Urinary bladder (tissue), 4 donors: ENCODE data around the gene ATXN3L. TPM values are rescaled to one million over a fixed set of nuclear protein-coding genes. Genes with fewer than 3 reads are reported as not detected.
A peak's percentile ranks its signal among the peaks of the same experiment; 100 is the strongest.
"Not testable (repeated sequence)": the region's sequence is repeated elsewhere in the genome, so short reads cannot be mapped to it uniquely, and the experiment has no call there.

Experiments used
- DNase-seq: peaks from one replicate; pipeline ENCODE4 v3.0.0-alpha.2; 2015; ENCODE audit errors: extremely low spot score
- H3K27ac ChIP-seq: one replicate; pipeline ENCODE4 v1.5.1; 2013; ENCODE audit warnings: low read depth, mild to moderate bottlenecking, moderate library complexity
- H3K36me3 ChIP-seq: one replicate; pipeline ENCODE4 v1.6.1; 2013; ENCODE audit warnings: mild to moderate bottlenecking, moderate library complexity; ENCODE audit not compliant: insufficient read depth
- H3K4me1 ChIP-seq: one replicate; pipeline ENCODE4 v1.6.1; 2013; ENCODE audit warnings: mild to moderate bottlenecking, moderate library complexity; ENCODE audit not compliant: insufficient read depth
- H3K4me3 ChIP-seq: one replicate; pipeline ENCODE4 v1.5.1; 2013; ENCODE audit warnings: low read depth, low read length
- WGBS: extraction: QIAGEN DNeasy Blood & Tissue Kit; methylation state at CpG from one replicate; pipeline ENCODE4 v1.1.7; 2013; 5-methylcytosine and 5-hydroxymethylcytosine counted together
- polyA plus RNA-seq: library from polyadenylated mRNA; stranded (reverse); fragments of 200-250 nt; gene quantifications from one replicate; pipeline ENCODE4 v1.2.3, GENCODE V29; 2013
- total RNA-seq: library from RNA; depleted of rRNA; stranded (reverse); fragments of >200 nt; gene quantifications from one replicate; pipeline ENCODE4 v1.2.3, GENCODE V29; 2014
- donor health status: healthy with polysubstance abuse.
- donor health status: healthy.

ATXN3L gene
- total and polyA plus RNA-seq, 2 donors, result not detected

DNA sequence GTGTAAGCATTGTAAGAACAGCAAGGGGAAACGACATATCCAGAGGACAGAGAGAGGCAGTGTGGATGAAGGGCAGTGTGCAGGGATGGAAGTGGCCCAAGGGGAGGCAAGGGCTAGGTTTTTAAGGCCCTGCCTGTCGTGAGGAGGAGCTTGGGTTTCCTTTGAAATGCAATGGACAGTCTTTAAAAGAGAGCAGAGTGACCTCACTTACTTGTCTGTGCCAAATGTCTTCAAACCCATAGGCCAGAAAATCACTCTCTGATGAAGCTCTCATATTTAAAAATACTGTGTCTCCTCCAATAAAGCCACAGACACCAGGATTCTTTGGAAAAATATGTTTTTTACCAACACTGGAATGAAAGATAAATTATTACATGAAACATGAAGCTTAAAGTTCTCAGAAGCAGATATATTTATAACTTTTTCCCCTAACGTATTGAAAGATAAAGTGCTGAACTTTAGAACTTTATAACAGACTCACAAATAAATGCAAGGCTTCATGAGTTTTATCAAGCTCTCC is 19.2 kb upstream of the ATXN3L start:
- DNase-seq, result no peak
- no peaks in the 10 kb centered on the region for H3K36me3 ChIP-seq
- H3K4me1 ChIP-seq, result no peaks in the 10 kb centered on the region
- WGBS, result 62% methylated on average over 3 of the region's 3 CpGs
- H3K4me3 ChIP-seq, result no peak overlapping the region
- H3K27ac ChIP-seq, result no peak overlapping the region

DNA sequence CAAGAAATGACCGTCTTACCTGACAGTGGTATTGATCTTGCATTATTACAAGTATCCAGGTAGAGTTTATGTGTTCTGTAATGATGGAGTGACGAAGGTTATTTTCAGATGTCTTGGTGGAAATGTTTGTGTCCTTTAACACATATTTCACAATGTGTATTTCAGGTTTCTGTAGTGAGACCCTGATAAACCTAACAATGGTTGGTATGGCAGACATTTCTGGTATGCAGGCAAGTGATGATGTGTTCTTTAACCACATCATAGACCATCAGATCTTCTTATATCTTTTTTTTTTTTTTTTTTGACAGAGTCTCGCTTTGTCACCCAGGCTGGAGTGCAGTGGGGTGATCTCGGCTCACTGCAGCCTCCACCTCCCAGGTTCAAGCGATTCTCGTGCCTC is 14.6 kb upstream of the ATXN3L start:
- H3K27ac ChIP-seq, result no peak overlapping the region
- 91% methylated on average over 6 of the region's 6 CpGs for WGBS
- H3K4me3 ChIP-seq, result no peak overlapping the region
- no peaks in the 10 kb centered on the region for H3K36me3 ChIP-seq
- DNase-seq, result no peak
- H3K4me1 ChIP-seq, result no peaks in the 10 kb centered on the region

DNA sequence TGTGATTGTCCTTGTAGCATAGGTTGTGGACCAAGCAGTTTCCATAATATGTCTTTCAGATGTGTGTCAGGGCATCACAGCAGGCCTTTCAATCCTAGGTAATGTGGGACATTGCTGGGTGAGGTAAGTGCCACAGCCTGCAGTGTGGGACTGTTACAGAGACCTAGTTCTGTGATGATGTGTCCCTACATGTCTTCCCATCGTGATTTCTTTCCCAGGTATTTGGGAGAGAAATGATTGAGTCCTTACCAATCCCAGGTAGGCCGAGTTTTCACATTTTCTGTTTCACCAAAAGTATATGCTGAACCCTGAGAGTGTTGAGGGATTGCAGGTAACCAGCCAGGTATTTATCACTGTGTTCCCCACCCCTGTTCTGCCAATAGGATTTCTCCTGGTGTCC is 10.6 kb upstream of the ATXN3L start:
- H3K36me3 ChIP-seq, result no peaks in the 10 kb centered on the region
- DNase-seq, result no peak
- H3K4me3 ChIP-seq, result no peak overlapping the region
- 97% methylated on average over 2 of the region's 2 CpGs for WGBS
- H3K27ac ChIP-seq, result no peak overlapping the region
- H3K4me1 ChIP-seq, result no peaks in the 10 kb centered on the region

DNA sequence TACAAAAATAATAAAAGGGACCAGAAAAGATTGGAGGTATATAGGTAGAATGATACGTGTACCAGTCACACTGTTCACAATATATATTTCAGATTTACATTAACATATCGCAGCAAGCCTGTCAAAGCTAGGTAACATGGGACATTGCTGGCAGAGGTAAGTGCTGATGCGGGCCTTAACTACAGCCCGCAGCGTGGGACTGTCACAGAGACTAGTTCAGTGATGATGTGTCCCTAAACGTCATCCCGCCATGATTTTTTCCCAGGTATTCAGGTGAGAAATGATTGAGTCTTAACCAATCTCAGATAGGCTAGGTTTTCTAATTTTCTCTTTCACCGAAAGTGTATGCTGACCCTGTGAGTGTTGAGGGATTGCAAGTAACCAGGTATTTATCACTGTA is 7.8 kb upstream of the ATXN3L start:
- WGBS, result 98% methylated on average over 8 of the region's 8 CpGs
- no peak overlapping the region for H3K27ac ChIP-seq
- DNase-seq, result no peak
- no peaks in the 10 kb centered on the region for H3K36me3 ChIP-seq
- no peak overlapping the region for H3K4me3 ChIP-seq
- H3K4me1 ChIP-seq, result no peaks in the 10 kb centered on the region

DNA sequence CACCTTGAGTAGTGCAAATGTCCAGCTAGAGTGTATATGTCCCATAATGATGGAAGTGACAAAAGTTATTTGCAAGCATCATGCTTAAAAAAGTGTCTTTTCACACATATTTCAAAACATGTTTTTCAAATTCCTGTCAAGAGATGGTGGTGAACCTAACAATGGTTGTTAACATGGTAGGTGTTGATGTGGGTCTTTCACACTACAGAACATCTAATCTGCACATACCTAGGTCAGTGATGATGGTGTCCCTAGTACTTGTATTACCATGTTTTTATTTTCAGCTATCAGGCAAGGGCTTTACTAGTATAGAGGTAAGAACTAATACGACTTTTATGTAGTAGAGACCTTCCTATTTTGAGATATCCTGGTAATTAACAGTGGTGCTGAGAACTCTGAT is 3.4 kb upstream of the ATXN3L start:
- no peak for DNase-seq
- no peak overlapping the region for H3K4me3 ChIP-seq
- no peak overlapping the region for H3K27ac ChIP-seq
- H3K36me3 ChIP-seq, result no peaks in the 10 kb centered on the region
- WGBS, result 93% methylated on average over 1 of the region's 1 CpG
- H3K4me1 ChIP-seq, result no peaks in the 10 kb centered on the region

DNA sequence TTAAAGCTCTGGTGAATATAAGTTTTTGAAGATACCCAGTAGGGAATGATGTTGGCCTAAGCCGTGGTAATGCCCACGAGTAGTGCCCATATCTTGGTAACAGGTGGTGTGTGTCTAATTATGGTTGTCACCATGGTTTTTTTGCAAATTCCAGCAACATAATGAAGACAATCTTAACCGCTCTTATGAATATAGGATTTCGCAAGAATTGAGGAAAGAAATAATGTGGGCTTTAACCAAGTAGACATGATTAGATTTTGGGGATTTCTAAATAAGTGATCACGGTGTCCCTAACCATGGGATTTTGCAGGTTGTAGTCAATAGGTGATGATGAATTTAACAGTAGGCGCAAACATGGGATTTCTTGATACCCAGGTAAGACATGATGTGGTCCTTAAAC is 2.5 kb downstream of the ATXN3L start:
- DNase-seq, result no peak
- 96% methylated on average over 6 of the region's 6 CpGs for WGBS
- Histone ChIP-seq H3K4me3 (no peak overlapping the region), H3K4me1 (no peaks in the 10 kb centered on the region), H3K27ac (no peak overlapping the region), H3K36me3 (no peaks in the 10 kb centered on the region)

DNA sequence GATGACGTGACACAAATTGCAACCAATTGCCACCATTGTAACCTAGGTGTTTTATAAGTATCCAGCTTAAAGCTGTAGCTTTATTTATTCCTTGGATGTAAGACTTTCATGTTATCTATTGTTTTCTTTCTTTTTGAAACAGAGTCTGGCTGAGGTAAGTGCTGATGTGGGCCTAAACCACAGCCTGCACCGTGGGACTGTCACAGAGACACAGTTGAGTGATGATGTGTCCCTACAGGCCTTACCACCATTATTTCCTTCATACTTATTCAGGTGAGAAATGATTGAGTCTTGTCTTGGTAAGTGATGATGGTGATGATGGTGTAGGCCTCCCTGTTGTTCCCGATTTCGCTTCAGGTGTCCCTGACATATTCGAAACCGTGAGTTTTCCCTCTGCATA is 8.3 kb downstream of the ATXN3L start:
- WGBS, result 92% methylated on average over 6 of the region's 6 CpGs

DNA sequence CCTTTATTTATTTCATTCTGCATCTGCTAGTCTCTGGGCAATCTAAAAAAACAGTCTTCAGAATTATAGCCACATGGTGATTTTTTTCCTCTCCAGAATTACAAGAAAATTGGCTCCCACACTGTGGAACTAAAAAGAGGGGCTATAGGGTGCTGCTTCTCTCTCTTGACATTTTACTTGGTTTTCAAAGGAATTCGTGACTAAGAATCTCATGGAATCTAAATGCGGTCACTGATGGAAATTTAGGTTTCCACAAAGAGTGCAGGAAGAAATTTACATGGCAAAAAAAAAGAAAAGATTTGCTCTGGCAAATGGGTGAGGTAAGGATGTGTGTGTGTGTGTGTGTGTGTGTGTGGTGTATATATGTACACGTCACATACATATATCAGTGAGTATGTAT is 10.2 kb downstream of the ATXN3L start:
- H3K27ac ChIP-seq, result no peak overlapping the region
- no peaks in the 10 kb centered on the region for H3K36me3 ChIP-seq
- H3K4me1 ChIP-seq, result no peaks in the 10 kb centered on the region
- 94% methylated on average over 3 of the region's 3 CpGs for WGBS
- no peak overlapping the region for H3K4me3 ChIP-seq
- no peak for DNase-seq

More for the DNA sequence above, 8.3 kb downstream of the ATXN3L start:
- no peak overlapping the region for H3K27ac ChIP-seq
- no peaks in the 10 kb centered on the region for H3K36me3 ChIP-seq
- H3K4me1 ChIP-seq, result no peaks in the 10 kb centered on the region
- DNase-seq, result no peak
- no peak overlapping the region for H3K4me3 ChIP-seq

DNA sequence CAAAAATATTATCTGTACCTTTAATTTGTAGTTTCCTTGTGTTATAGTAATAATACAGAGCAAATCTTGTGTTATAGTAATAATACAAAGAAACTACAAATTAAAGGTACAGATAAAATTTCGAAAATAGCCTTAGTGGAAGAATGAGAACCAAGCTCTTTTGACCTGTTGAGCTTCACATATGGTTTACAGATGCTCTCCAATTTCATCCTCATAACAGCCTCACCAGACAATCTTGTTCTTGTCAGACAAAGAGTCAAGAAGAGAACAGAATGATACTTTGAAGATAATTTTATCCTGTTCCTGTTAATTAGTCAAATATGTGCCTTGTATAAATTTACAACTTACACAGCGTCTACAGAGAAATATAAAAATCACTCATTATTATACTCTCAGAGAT is 12.8 kb downstream of the ATXN3L start:
- Histone ChIP-seq H3K36me3 (no peaks in the 10 kb centered on the region), H3K4me3 (no peak overlapping the region), H3K4me1 (no peaks in the 10 kb centered on the region), H3K27ac (no peak overlapping the region)
- WGBS, result 90% methylated on average over 2 of the region's 2 CpGs
- DNase-seq, result no peak

DNA sequence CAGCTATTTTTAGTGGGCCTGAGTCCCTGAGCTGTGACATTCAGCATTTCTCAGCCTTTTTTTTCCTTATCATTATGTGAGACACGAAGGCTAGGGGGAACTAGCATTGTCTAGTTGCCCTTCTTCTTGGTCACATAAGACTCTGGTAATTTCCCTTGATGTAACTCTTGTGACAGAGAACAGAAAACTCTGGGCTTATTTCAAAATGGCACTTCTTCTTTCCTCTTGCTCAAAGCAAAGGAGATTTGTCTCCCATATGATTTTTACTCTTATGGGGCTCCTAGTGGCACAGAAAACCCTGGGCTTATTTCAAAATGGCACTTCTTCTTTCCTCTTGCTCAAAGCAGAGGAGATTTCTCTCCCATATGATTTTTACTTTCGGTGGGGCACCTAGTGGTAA is 14.7 kb downstream of the ATXN3L start:
- H3K36me3 ChIP-seq, result no peaks in the 10 kb centered on the region
- no peak overlapping the region for H3K27ac ChIP-seq
- H3K4me3 ChIP-seq, result no peak overlapping the region
- WGBS, result 94% methylated on average over 2 of the region's 2 CpGs
- H3K4me1 ChIP-seq, result no peaks in the 10 kb centered on the region
- DNase-seq, result no peak

DNA sequence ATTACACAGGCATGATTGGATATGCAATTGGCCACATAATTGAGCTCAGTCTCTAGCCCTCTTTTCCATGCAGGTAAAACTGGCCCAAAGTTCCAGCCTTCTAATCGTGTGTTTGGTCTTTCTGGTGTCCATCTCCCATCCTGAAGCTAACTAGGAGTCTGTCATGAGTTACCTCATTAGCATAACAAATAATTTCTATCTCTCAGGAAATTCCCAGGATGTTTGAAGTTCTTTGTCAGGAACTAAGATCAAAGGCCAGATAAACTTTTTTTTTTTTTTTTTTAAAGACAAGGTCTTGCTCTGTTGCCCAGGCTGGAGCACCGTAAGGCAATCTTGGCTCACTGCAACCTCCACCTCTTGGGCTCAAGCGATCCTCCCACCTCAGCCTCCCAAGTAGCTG is 15.8 kb downstream of the ATXN3L start:
- Histone ChIP-seq H3K4me1 (no peaks in the 10 kb centered on the region), H3K4me3 (no peak overlapping the region), H3K27ac (no peak overlapping the region), H3K36me3 (no peaks in the 10 kb centered on the region)
- no peak for DNase-seq
- WGBS, result 95% methylated on average over 3 of the region's 3 CpGs

DNA sequence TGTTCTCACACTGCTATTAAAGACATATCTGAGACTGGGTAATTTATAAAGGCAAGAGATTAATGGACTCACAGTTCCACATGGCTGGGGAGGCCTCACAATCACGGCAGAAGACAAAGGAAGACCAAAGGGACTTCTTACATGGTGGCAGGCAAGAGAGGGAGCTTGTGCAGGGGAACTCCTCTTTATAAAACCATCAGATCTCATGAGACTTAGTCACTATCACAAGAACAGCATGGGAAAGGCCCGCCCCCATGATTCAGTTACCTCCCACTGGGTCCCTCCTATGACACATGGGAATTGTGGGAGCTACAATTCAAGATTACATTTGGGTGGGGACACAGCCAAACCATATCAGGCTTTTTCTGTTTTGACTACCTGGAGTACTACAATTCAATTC is 16.6 kb downstream of the ATXN3L start:
- not testable (repeated sequence) for DNase-seq, H3K4me1 ChIP-seq
- WGBS, result 94% methylated on average over 2 of the region's 2 CpGs

DNA sequence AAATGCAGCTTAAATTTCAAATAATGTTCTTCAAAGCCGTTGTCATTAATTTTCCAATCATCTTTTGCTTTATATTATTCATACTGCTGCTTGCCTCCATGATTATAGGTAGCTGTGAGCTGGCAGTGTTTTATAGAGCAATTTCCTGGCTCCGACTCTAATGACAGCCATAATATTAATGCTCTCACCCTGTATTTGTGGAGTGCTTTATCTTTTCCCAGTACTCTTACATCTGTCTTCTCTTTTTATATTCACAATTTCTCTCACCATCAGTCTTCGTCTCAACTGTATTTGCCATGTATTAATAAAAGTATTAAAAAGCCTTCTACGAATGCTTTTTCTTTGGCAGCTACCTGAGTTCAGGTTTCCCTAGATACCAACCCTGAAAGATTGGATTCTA is 21.0 kb downstream of the ATXN3L start:
- no peaks in the 10 kb centered on the region for H3K36me3 ChIP-seq
- DNase-seq, result no peak
- no peaks in the 10 kb centered on the region for H3K4me1 ChIP-seq
- 86% methylated on average over 4 of the region's 4 CpGs for WGBS
- H3K27ac ChIP-seq, result no peak overlapping the region
- H3K4me3 ChIP-seq, result no peak overlapping the region

More for the DNA sequence above, 16.6 kb downstream of the ATXN3L start:
- not testable (repeated sequence) for H3K27ac ChIP-seq, H3K36me3 ChIP-seq, H3K4me3 ChIP-seq

DNA sequence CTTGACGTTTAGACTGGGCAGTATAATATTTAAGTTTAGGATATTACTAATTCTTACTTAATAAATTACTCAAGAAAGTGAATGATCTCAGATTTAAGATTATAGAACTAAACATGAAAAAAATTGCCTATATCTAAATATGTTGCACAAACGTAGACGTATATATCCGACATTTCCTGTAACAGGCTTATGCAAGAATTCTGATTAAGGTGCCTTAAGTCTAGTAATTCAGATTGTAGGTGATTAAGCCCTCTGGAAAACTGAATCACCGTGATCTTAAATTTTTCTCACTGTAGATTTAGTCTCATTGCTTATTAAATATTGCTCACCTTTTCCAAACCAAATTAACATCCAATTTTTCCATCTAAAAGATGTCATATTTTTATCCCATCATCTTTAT is 24.0 kb downstream of the ATXN3L start:
- WGBS, result 81% methylated on average over 5 of the region's 5 CpGs
- DNase-seq, result no peak
- Histone ChIP-seq H3K4me1 (no peaks in the 10 kb centered on the region), H3K27ac (no peak overlapping the region), H3K4me3 (no peak overlapping the region), H3K36me3 (no peaks in the 10 kb centered on the region)

DNA sequence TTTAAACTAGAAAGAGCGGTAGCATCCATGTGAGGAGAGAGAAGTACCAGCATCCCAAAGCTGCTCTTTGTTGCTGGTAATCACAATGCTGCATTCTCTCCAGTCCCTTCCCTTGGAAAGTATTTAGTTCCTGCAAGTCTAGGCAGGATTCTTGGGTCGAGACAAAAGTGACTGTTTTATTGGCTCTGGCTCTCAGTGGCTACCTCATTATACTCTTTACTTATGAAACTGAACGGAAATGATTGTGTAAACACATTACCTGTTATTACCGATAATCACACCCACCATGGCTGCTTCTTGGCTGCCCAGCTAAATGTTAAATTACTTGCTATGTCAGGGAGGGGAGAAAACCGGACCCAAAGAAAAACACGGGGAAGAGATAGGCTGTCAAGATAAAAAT is 26.2 kb downstream of the ATXN3L start:
- peak; percentile 36 for DNase-seq
- no peaks in the 10 kb centered on the region for H3K36me3 ChIP-seq
- H3K27ac ChIP-seq, result no peak overlapping the region
- H3K4me3 ChIP-seq, result no peak overlapping the region
- no peaks in the 10 kb centered on the region for H3K4me1 ChIP-seq
- 42% methylated on average over 6 of the region's 6 CpGs for WGBS
